Hepatocyte (in vitro differentiated cells): ENCODE data around the gene TAL2.

Experiments
- CTCF ChIP-seq: fragments of 200-600 bp; sonication (generic); IDR thresholded peaks from 2 replicates; pipeline ENCODE4 v1.5.1; 2016; ENCODE audit warnings: antibody characterized with exemption, mild to moderate bottlenecking; ENCODE audit not compliant: poor library complexity
- EZH2 ChIP-seq: fragments of 200-600 bp; sonication (generic); IDR thresholded peaks from 2 replicates; pipeline ENCODE4 v1.6.1; 2016; ENCODE audit warnings: antibody characterized with exemption, mild to moderate bottlenecking, borderline replicate concordance
- EZH2phosphoT487 ChIP-seq: fragments of 200-600 bp; sonication (generic); IDR thresholded peaks from one replicate; pipeline ENCODE4 v1.6.1; 2018; ENCODE audit warnings: antibody characterized with exemption, mild to moderate bottlenecking, low read depth, moderate library complexity; ENCODE audit not compliant: unreplicated experiment, severe bottlenecking

DNA sequence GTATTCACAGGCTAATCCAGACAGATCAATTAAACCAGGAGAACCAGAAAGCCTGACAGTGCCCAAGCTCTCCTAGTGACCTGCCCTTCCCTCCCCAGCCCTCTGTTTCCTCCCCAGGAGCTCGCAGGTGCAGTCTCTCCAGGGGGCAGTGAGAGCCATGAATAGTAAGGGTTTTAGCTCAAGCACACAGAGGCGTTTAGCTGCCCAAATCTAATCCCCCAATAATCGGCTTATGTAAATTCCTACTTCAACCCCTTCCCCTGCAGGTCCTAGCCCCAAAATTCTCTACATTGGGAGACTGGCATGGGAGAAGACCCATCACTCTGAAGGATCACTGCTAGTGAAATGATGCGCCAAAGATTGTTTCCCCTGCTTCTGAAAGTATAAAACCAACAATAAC is 10.5 kb upstream of the TAL2 start:
- TF ChIP-seq CTCF (no peak), EZH2 (no peak), EZH2phosphoT487 (no peak)
